ENCODE results near the gene NMRAL1.

NMRAL1 gene

DNA sequence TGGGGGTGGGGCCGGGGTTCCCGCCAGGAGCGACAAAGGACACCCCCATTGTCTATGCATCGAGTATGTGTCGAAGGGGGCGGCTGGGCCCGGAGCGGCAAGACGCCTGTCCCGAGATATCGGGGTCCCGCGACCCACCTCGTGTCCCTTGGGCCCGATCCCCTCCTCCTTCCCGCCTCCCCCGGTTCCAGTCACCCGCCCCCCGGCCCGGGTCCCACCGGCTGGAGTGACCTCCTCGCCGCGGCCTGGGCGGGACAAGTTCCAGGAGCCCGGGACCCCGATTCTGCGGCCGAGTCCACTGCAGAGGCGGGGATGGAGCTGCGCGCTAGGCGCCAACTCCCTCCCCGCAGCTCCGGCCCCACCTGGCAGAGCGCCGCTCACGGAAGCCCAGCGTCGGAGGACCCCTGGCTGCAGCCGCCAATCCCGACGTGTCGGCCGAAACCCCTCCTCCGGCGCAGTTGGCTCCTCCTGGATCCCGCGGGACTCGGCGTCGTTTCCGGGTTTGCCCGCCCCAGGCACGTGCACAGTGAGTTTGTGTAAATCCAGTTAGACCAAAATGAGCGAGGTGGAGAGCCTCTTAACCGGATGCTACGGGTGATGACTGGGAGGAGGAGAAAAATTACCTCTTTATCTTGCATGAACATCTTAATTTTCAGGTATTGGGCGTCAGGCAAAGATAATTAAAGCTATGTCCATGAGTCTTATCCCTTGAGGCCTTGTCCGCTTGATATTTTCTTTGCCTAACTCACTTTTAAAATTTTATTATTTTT, at the start of gene NMRAL1:
TSS of gene NMRAL1 (minus strand) at position 434 of the 770 bp plus-strand sequence. CDS start 493 bp downstream, outside the sequence.
- Mint-ChIP-seq H3K4me3 (peak within 1 kb of the TSS; percentile 85), H3K36me3 (peaks cover under 1% of the 10 kb centered on the region), H3K27me3 (no peaks in the 10 kb centered on the region), H3K9me3 (no peaks in the 10 kb centered on the region), H3K27ac (peak within 1 kb of the TSS; percentile 70), H3K4me1 (peaks cover 35% of the 10 kb centered on the region)
- peak; percentile 62 for ATAC-seq

- ATAC-seq: no peak
- H3K4me1 Mint-ChIP-seq: peaks cover 11% of the 10 kb centered on the region
- peaks cover 13% of the 10 kb centered on the region for H3K36me3 Mint-ChIP-seq
- H3K27me3 Mint-ChIP-seq: no peaks in the 10 kb centered on the region
- H3K4me3 Mint-ChIP-seq: no peak overlapping the region
- H3K9me3 Mint-ChIP-seq: no peaks in the 10 kb centered on the region
- H3K27ac Mint-ChIP-seq: no peak overlapping the region
Observed at GRCh38 chr16:4523686-4524085, 49.3 kb upstream of the NMRAL1 start.

DNA sequence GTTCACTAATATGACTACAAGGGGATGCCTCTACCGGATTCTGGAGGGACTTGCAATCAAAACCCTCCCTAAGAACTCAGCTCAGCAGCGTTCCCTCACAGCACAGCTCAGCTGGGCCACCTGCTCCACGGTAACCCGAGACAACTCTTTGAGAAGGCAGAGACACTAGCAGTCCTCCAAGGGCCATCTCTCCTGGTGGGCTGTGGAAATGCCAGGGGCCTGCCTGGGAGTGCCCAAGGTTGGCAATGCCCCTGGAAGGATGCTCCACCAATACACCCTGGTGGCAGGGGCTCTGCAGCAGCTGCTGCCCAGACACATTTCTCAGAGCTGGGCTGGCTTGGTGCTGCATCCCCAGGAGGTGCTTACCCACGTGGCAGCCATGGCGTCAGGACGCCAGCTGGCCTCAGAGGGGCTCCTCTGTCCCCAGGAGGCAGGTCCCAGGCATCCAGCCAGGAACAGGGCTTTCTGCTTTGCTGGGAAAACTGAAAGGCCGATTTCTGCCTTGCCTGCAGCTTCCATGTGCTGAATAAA, 47.7 kb upstream of the NMRAL1 start:
- Mint-ChIP-seq H3K27me3 (no peaks in the 10 kb centered on the region), H3K27ac (no peak overlapping the region), H3K4me3 (no peak overlapping the region), H3K4me1 (peaks cover 15% of the 10 kb centered on the region), H3K9me3 (no peaks in the 10 kb centered on the region), H3K36me3 (peaks cover 13% of the 10 kb centered on the region)
- ATAC-seq: no peak

GRCh38 chr16:4520913-4521312, 46.5 kb upstream of the NMRAL1 start:
- H3K27ac Mint-ChIP-seq: no peak overlapping the region
- peaks cover 15% of the 10 kb centered on the region for H3K36me3 Mint-ChIP-seq
- ATAC-seq: no peak
- H3K9me3 Mint-ChIP-seq: no peaks in the 10 kb centered on the region
- H3K27me3 Mint-ChIP-seq: no peaks in the 10 kb centered on the region
- no peak overlapping the region for H3K4me3 Mint-ChIP-seq
- H3K4me1 Mint-ChIP-seq: peaks cover 12% of the 10 kb centered on the region

GRCh38 chr16:4519274-4520058, 45.0 kb upstream of the NMRAL1 start:
- Mint-ChIP-seq H3K27me3 (no peaks in the 10 kb centered on the region), H3K4me1 (peaks cover 26% of the 10 kb centered on the region), H3K27ac (no peak overlapping the region), H3K4me3 (no peak overlapping the region), H3K36me3 (peaks cover 18% of the 10 kb centered on the region), H3K9me3 (no peaks in the 10 kb centered on the region)
- ATAC-seq: no peak

DNA sequence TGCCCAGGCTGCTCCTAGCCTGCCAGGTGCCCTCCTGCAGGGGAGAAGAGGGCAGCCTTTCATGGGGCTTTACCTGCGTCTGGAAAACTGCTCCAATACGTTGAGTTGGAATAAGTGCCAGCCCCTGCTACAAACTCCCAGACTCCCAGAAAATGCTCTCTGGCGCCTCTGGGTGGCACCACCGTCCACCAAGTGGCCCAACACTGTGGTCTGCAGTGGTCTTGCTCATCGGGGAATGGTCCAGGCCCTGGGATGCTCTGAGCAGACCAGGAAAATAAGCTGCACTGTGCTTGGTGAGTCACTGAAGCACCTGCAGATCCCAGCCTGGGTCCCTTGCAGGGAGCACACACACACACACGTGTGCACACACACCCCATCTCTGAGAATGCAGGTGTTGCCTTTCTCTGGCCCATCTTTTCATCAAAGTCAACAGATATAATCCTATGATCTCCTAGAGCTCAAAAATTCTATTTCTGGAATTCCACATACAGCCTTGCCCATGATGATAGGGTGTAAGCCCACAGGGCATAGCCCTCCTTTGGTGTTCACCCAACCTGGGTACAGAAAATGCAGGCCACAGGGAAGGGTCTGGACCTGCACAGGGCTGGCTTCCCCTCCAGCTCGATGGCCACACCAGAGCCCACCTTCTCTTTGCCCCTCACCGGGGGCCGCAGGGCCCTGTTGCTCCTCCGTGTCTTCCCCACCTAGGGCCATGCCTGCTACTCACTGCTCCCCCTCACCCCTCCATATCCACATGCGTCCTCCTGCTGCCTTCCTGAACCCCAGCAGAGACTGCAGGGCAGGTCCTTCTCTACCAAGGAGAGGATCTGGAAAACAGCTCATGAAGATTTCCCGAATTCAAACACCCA, 43.6 kb upstream of the NMRAL1 start:
- H3K27me3 Mint-ChIP-seq: no peaks in the 10 kb centered on the region
- H3K9me3 Mint-ChIP-seq: no peaks in the 10 kb centered on the region
- H3K4me1 Mint-ChIP-seq: peaks cover 40% of the 10 kb centered on the region
- no peak overlapping the region for H3K27ac Mint-ChIP-seq
- peaks cover 12% of the 10 kb centered on the region for H3K36me3 Mint-ChIP-seq
- no peak for ATAC-seq
- no peak overlapping the region for H3K4me3 Mint-ChIP-seq

DNA sequence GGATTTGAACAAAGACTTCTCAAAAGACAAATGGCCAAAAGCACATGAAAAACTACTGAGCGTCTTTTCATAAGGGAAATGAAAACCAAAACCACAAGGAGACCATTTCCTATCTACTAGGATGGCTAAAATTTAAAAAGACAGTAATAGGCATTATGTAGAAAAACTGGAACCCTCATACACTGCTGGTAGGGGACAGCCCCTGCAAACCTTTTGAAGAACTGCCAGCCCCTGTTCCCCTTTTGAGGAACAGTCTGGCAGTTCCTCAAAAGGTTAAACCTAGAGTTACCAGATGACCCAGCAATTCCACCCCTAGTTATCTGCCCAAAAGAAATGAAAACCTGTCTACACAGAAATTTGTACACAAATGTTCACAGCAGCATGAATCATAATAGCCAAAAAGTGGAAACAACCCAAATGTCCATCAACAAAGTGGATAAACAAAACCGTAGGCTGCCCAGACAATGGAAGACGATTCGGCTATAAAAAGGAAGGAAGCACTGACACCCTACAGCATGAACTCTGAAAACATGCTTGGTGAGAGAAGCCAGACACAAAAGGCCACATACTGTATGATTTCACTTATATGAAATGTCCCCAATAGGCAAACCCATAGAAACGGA, 41.3 kb upstream of the NMRAL1 start:
- H3K9me3 Mint-ChIP-seq: no peaks in the 10 kb centered on the region
- H3K27me3 Mint-ChIP-seq: no peaks in the 10 kb centered on the region
- H3K4me3 Mint-ChIP-seq: peak overlapping the region; percentile 22
- H3K36me3 Mint-ChIP-seq: peaks cover 32% of the 10 kb centered on the region
- peak; percentile 92 for ATAC-seq
- peak overlapping the region; percentile 82 for H3K27ac Mint-ChIP-seq
- peaks cover 54% of the 10 kb centered on the region for H3K4me1 Mint-ChIP-seq

- no peaks in the 10 kb centered on the region for H3K27me3 Mint-ChIP-seq
- H3K27ac Mint-ChIP-seq: peak overlapping the region; percentile 82
- H3K9me3 Mint-ChIP-seq: no peaks in the 10 kb centered on the region
- peaks cover 54% of the 10 kb centered on the region for H3K4me1 Mint-ChIP-seq
- H3K4me3 Mint-ChIP-seq: no peak overlapping the region
- peaks cover 42% of the 10 kb centered on the region for H3K36me3 Mint-ChIP-seq
- no peak for ATAC-seq
Observed at GRCh38 chr16:4514606-4515005, 40.2 kb upstream of the NMRAL1 start.

GRCh38 chr16:4513881-4514280, 39.5 kb upstream of the NMRAL1 start:
- ATAC-seq: no peak
- peaks cover 45% of the 10 kb centered on the region for H3K36me3 Mint-ChIP-seq
- no peaks in the 10 kb centered on the region for H3K27me3 Mint-ChIP-seq
- peak overlapping the region; percentile 82 for H3K27ac Mint-ChIP-seq
- peaks cover 54% of the 10 kb centered on the region for H3K4me1 Mint-ChIP-seq
- no peaks in the 10 kb centered on the region for H3K9me3 Mint-ChIP-seq
- no peak overlapping the region for H3K4me3 Mint-ChIP-seq

GRCh38 chr16:4513086-4513860, 38.8 kb upstream of the NMRAL1 start:
- H3K36me3 Mint-ChIP-seq: peaks cover 45% of the 10 kb centered on the region
- H3K27ac Mint-ChIP-seq: peak overlapping the region; percentile 33
- no peaks in the 10 kb centered on the region for H3K27me3 Mint-ChIP-seq
- H3K4me1 Mint-ChIP-seq: peaks cover 50% of the 10 kb centered on the region
- H3K9me3 Mint-ChIP-seq: no peaks in the 10 kb centered on the region
- ATAC-seq: no peak
- no peak overlapping the region for H3K4me3 Mint-ChIP-seq

DNA sequence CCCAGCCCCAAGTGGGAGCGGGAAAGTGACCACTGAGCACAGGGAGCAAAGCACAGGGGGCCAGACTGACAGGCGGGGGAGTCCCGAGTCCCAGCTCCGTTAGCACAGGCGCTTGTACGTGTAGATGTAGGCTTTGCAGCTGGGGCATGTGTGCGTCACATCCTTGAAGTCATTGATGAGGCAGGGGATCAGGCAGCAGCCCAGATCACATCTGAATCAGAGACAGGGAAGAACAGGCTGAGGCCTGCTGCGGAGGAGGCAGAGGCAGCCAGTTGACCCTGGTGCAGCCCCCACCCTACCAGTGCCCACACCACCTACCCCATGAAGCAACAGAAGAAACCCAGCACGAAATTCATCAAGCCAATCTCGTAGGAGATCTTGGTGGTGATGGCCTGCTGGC, 38.0 kb upstream of the NMRAL1 start:
- peaks cover 53% of the 10 kb centered on the region for H3K36me3 Mint-ChIP-seq
- no peak overlapping the region for H3K27ac Mint-ChIP-seq
- no peak for ATAC-seq
- H3K9me3 Mint-ChIP-seq: no peaks in the 10 kb centered on the region
- H3K4me3 Mint-ChIP-seq: no peak overlapping the region
- H3K27me3 Mint-ChIP-seq: no peaks in the 10 kb centered on the region
- H3K4me1 Mint-ChIP-seq: peaks cover 45% of the 10 kb centered on the region

DNA sequence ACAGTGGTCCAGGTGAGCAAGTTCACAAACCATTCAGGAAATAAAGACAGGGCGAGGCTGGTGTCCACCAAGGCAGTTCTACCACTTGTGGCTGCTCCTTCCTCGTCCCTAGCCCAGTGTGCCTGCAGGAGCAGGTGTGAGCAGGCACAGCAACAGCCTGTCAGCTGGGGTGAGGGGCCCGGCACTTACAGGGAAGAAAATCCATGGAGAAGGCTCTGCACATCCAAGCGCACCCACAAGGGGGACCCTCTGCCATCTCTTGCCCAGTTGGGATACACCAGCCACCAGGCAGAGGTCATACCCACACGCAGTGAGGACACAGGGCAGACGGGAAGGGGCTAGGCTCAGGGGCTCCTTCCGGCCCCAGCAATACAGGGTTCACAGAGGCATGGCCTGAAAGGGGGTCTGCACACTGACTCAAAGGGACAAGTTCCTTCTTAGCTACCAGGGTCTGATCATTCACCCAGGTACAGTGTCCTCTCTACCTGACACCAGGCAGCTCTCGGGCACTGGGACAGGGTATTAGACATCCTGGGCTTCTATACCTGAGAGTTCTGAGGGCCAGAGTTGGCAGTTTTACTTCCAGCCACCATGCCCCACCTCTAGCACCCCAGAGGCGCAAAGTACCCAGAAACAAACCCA, 37.1 kb upstream of the NMRAL1 start:
- H3K4me3 Mint-ChIP-seq: no peak overlapping the region
- no peaks in the 10 kb centered on the region for H3K9me3 Mint-ChIP-seq
- no peak overlapping the region for H3K27ac Mint-ChIP-seq
- no peak for ATAC-seq
- peaks cover 45% of the 10 kb centered on the region for H3K4me1 Mint-ChIP-seq
- H3K36me3 Mint-ChIP-seq: peaks cover 59% of the 10 kb centered on the region
- H3K27me3 Mint-ChIP-seq: no peaks in the 10 kb centered on the region

GRCh38 chr16:4510747-4511426, 36.5 kb upstream of the NMRAL1 start:
- H3K27me3 Mint-ChIP-seq: no peaks in the 10 kb centered on the region
- no peak for ATAC-seq
- peaks cover 48% of the 10 kb centered on the region for H3K4me1 Mint-ChIP-seq
- H3K9me3 Mint-ChIP-seq: no peaks in the 10 kb centered on the region
- H3K36me3 Mint-ChIP-seq: peaks cover 63% of the 10 kb centered on the region
- H3K27ac Mint-ChIP-seq: no peak overlapping the region
- H3K4me3 Mint-ChIP-seq: no peak overlapping the region
